Activated CD4-positive, alpha-beta T cell treated with anti-CD3 and anti-CD28 coated beads, Interleukin-10, Interleukin-2, amounts not matched to agents 100 ng/mL and 50 ng/mL, durations not matched to agents 16 hours and 8 hours (primary cell): ENCODE measurements around the gene SLC35F1.

Source experiments
- DNase-seq: peaks from one replicate; pipeline ENCODE4 v3.0.0-alpha.2; 2020

SLC35F1 gene

DNA sequence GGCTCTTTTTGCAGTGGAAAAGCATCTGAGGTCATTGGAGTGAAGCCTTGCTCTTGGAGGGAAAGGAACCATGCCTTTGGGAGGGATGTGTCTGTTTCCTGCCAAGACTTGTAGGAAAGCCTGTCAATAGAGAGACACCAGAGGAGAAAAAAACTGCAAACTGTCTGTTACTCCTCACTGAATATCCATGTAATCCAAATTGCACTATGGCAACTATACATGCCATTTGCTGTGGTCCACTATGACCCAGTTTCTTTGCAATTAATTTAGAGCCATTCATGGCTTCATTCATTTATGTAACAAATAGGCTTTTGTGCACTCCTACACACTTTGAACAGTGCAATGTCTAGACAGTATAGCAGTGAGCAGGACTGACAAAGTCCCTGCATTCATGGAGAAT is 296.5 kb downstream of the SLC35F1 start:
- no peak for DNase-seq

DNA sequence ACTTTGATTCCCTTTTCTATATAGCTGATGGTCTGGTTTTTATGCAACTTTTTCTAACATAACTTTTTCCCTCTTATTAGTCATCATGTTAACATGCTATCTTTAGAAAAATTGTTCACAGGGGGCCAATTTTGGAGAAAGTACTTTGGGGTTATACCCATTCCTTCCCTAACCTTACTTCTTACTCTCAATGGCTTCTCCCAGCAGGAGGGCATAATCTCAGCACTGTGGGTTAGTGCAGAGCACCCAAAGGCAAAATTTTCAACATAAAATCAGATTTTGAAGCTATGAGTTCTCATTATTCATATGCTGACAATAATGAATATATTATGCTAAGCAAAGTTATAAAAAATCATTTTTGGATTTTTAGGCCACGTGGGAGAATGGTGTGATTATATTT is 299.2 kb downstream of the SLC35F1 start:
- no peak for DNase-seq

DNA sequence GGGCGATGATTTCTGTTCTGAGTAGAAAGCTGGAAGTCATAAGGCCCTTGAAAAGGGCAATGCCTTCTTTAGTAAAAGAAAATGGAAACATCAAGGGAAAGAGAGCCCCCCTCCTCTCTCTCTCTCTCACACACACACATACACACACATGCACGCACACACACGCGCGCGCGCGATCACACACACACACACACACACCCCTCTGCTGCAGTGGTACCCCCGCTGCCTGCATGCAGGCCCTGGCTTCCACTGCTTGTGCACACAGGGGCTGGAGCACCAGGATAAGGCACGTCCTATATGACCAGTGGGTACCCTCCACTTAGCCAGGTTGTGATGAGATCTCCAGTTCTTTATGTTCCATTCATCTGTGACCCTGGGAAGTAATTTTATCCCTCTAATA is 300.9 kb downstream of the SLC35F1 start:
- DNase-seq, result no peak

GRCh38 chr6:118212451-118213173 is 305.5 kb downstream of the SLC35F1 start:
- DNase-seq, result no peak

DNA sequence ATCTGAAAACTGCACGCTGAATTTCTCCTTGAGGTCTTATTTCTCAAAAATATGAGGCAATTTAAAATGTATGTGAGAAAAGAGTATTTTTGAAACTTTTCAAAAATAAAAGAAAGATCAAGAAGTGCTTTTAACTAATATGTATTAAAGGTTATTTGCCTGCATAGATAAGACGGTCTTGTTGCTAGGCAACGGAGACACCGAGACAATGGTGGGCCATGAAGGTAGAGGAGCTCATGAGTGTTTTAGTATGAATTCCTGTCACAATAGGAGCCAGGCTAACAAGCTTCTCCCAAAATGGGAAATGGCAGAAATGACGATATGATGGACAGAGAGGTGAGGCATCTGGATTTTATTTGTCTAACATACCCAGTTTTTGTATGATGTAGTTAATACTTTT is 308.2 kb downstream of the SLC35F1 start:
- DNase-seq, result no peak

DNA sequence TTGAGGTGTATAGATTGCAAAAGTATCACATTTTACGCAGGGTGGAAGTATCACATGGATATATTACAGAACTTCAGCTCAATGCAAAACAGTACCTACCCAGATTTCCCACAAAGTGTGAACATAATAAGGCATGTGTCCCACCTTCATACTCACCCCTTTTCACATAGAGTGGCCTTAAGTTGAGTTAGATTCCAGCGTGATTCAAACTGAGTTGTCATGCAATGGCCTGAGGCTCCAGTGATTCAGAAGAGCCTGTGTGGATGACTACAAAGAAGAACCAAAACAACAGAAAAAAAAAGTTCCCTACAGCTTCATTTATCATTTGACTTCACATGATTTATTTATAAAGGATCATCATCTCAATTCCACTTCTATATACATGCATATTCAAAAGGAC is 309.7 kb downstream of the SLC35F1 start:
- DNase-seq, result no peak

DNA sequence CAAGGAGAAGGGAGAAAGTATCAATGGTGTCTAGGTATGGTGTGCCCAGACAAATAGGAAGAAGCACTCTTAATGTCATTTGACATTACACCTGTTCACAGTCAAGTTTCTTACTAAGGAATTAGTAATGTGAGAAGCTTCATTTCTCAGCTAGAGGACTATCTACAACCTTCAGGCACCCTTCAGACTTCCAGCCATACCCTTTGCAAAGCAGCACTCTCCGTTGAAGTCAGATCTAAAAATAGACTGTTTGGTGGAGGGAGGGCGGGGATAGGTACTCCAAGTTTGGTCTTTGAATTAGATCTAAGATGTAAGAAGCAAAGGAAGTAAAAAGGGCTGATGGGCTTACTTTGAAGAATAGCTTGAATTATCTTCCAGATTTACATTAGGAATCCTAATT is 311.1 kb downstream of the SLC35F1 start:
- no peak for DNase-seq

GRCh38 chr6:118220429-118221128 is 313.5 kb downstream of the SLC35F1 start:
- no peak for DNase-seq

DNA sequence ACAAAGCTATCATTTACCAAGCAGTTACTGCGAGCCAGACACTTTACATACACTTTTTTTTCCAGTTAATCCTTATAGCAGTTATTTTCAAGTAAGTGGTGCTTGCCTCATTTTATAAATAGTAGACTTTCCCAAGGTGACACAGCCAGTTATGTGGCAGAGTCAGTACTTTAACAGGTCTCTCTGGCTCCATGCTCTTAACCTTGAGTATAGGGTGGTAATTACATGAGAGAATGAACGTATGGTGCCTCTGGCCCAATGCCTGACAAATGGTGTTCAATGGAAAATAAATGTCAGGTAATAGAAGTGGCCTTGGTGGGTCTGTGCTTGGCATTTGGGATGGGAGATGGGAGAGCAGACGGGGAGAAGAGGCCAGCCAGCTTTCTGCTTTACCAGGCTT is 316.3 kb downstream of the SLC35F1 start:
- no peak for DNase-seq

GRCh38 chr6:118228886-118229285 is 321.8 kb downstream of the SLC35F1 start:
- no peak for DNase-seq

DNA sequence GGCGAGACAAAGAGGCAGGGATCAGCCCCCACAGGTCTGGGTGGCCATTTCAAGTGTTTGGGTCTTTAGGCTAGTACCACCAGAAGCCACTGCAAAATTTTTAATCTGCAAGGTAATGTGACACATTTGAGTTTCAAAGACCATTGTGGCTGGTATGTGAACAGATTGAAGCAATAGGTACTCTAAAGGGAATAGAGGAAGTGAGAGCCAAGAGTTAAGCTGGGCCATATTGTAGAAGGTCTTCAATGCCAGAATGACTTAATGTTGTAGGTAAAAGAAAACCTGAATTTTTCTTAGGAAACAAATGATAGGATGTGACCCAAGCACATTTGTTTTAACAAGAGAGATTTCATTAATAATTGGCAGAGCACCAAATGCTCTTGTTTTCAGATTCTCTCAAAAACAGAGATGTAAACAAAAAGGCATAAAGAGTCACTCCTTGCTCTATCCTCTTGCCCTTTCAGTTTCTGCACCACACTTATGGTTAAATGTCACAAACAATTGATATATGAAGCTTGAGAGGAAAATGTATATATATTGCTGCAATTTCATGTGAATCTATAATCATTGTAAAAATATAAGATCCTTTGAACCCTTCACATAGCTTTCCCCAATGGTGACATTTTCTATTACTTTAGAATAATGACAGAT is 333.9 kb downstream of the SLC35F1 start:
- no peak for DNase-seq

DNA sequence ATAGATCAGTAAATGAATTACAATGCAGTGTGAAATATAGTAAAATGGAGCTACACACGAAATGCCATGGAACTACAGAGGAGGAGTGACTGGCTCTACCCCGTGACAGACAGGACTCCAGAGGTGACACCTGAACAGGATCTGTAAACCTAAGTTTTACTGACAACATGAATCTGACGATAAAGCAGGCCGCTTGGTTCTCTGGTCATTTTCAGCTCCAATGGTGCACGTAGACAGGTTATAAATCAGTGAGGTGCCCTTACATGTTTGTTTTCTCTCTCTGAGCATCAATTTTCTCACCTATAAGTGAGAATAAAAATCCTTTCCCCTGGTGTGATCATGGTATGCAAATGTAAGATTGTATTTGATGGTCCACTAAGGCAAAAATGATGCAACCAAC is 339.3 kb downstream of the SLC35F1 start:
- no peak for DNase-seq

DNA sequence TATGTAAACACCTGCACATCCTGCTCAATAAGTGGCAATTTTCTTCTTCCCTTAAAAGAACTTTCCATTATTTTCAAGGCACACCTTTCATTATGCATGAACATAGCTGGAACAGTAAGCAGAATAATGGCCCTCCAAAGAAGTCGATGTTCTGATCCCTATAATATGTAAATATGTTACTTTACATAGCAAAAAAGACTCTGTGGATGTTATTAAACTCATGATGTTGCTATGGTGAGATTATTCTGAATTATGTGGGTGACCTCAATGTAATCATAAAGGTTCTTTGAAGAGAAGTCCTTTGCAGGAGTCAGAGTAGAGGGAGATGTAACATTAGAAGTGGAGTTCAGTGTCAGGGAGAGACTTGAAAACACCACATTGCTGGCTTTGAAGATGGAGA is 341.1 kb downstream of the SLC35F1 start:
- DNase-seq, result no peak

DNA sequence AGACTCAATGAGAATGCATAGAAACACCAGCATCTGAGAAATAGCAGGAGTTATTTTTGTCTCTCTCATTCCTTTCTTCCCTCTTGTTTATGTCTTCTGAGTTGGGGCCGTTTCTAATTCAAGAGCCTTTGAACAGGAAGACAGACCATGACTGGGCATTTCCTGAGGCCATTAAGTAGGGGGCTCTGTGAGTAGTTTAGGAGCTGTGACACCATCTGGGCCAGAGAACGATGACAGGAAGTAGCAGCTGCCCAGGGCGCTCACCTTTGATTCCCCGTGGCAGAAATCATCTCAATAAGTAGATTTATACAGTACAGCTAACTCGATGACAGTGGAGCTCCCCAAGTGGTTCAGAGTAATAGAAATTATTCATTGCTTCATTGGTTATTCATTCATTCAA is 342.6 kb downstream of the SLC35F1 start:
- no peak for DNase-seq

GRCh38 chr6:118252474-118252873 is 345.4 kb downstream of the SLC35F1 start:
- DNase-seq, result no peak

- no peak for DNase-seq
These were observed 346.7 kb downstream of the SLC35F1 start for GRCh38 chr6:118253741-118254140.

- DNase-seq, result no peak
These were observed 353.8 kb downstream of the SLC35F1 start for GRCh38 chr6:118260833-118261232.

- no peak for DNase-seq
These were observed 356.9 kb downstream of the SLC35F1 start for GRCh38 chr6:118263921-118264486.

GRCh38 chr6:118269659-118270058 is 362.6 kb downstream of the SLC35F1 start:
- no peak for DNase-seq

- no peak for DNase-seq
These were observed 370.6 kb downstream of the SLC35F1 start for GRCh38 chr6:118277631-118278030.

DNA sequence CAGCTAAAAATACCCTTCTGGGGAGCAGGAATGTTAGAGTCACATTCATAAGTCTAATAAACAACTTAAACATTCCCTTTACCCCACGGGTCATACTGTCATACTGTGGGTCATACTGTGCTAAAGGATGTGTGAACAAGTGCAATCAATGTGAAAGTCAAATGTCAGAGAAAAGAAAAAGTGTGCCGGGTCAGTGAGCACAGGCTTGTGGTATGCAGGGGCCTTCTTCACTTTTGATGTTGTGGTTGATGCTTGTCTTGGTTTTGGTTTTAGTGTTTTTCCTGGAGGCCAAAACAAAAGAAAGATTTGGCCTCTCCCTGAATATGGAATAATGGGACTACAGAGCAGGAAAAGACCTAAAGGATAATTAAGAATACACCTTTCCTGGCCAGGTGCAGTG is 373.1 kb downstream of the SLC35F1 start:
- peak; percentile 23 for DNase-seq

DNA sequence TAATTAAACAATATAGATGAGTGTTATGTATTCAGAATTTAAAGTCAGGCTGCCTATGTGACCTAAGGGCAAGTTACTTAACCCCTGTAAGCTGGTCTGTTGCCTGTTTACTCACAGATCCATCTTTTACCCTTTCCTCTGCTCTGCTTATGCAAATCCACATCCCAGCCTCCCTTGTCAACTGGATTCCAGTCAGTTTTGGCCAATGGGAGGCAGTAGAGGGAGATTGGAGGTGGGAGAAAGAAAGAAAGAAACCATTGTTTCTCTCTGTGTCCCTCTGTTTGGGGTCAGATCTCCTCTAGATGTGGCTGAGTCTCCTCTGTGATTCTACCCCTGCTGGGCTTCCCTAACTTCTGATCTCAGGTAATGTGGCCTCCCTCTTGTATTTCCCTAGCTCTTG is 374.2 kb downstream of the SLC35F1 start:
- no peak for DNase-seq

GRCh38 chr6:118283766-118284165 is 376.7 kb downstream of the SLC35F1 start:
- peak; percentile 49 for DNase-seq
